CD14-positive monocyte (primary cell): ENCODE results near the gene C2CD2. TPM values are rescaled to one million over a fixed set of nuclear protein-coding genes. Genes with fewer than 3 reads are reported as not detected.

Source experiments
- DNase-seq, 3 donors: peaks; one replicate each; pipeline ENCODE4 v3.0.0-alpha.2; 2011 to 2022
- H2AFZ ChIP-seq: 2 replicates; pipeline ENCODE4 v1.6.0; 2012; ENCODE audit warnings: mild to moderate bottlenecking, low read depth, low read length, inconsistent platforms; ENCODE audit not compliant: insufficient read depth, poor library complexity, severe bottlenecking
- H3K27ac ChIP-seq, 2 donors: 1 replicate in 1 of 2; 2 replicates in 1 of 2; pipeline ENCODE4 v1.5.1; 2012 to 2013; ENCODE audit warnings: low read length in 2 of 2, control low read depth in 1 of 2, inconsistent platforms in 1 of 2, low read depth in 1 of 2, mild to moderate bottlenecking in 1 of 2
- H3K27me3 ChIP-seq, 2 donors: one replicate each; pipeline versions ENCODE4 v1.6.0 to v1.6.1; 2011 to 2013; ENCODE audit warnings: low read length in 2 of 2; ENCODE audit not compliant: control insufficient read depth in 2 of 2, insufficient read depth in 2 of 2
- H3K36me3 ChIP-seq, 2 donors: replicated peaks in 1 of 2; 1 replicate in 1 of 2; 2 replicates in 1 of 2; pipeline versions ENCODE4 v1.5.1 to v1.6.1; 2012 to 2013; ENCODE audit warnings: low read length in 2 of 2, control low read depth in 1 of 2, inconsistent platforms in 1 of 2, mild to moderate bottlenecking in 1 of 2; ENCODE audit not compliant: insufficient read depth in 2 of 2, control insufficient read depth in 1 of 2
- H3K4me1 ChIP-seq, 2 donors: 1 replicate in 1 of 2; 2 replicates in 1 of 2; pipeline versions ENCODE4 v1.5.1 to v1.6.1; 2012 to 2013; ENCODE audit warnings: low read length in 2 of 2, control low read depth in 1 of 2, inconsistent platforms in 1 of 2, mild to moderate bottlenecking in 1 of 2, moderate library complexity in 1 of 2; ENCODE audit not compliant: insufficient read depth in 2 of 2, control insufficient read depth in 1 of 2
- H3K4me2 ChIP-seq: replicated peaks from 2 replicates; pipeline ENCODE3; 2012; ENCODE audit warnings: low read length, moderate library complexity, mild to moderate bottlenecking; ENCODE audit not compliant: poor library complexity, severe bottlenecking; ENCODE audit errors: extremely low read depth
- H3K4me3 ChIP-seq, 3 experiments: fragments of 200-600 bp in 1 of 3; sonication (generic) in 1 of 3; replicated peaks in 1 of 3; 1 replicate in 2 of 3; 2 replicates in 1 of 3; pipeline ENCODE4 v1.5.1; 2011 to 2013; ENCODE audit warnings: low read length in 3 of 3, mild to moderate bottlenecking in 3 of 3, control low read depth in 2 of 3, low read depth in 2 of 3, inconsistent platforms in 1 of 3, moderate library complexity in 1 of 3
- H3K79me2 ChIP-seq: 2 replicates; pipeline ENCODE4 v1.6.0; 2012; ENCODE audit warnings: mild to moderate bottlenecking, control low read depth, inconsistent platforms, low read length, moderate library complexity; ENCODE audit not compliant: insufficient read depth
- H3K9ac ChIP-seq: 2 replicates; pipeline ENCODE4 v1.6.0; 2017; ENCODE audit warnings: low read length, mild to moderate bottlenecking; ENCODE audit not compliant: insufficient read depth, poor library complexity, severe bottlenecking
- H3K9me3 ChIP-seq, 2 donors: replicated peaks in 1 of 2; 1 replicate in 1 of 2; 2 replicates in 1 of 2; pipeline versions ENCODE4 v1.5.1 to v1.6.1; 2012 to 2013; ENCODE audit warnings: low read length in 2 of 2, control low read depth in 1 of 2; ENCODE audit not compliant: control insufficient read depth in 1 of 2, insufficient read depth in 1 of 2
- H4K20me1 ChIP-seq: 2 replicates; pipeline ENCODE4 v1.6.0; 2012; ENCODE audit warnings: mild to moderate bottlenecking, low read length, control low read depth, moderate library complexity; ENCODE audit not compliant: insufficient read depth
- H3K27ac Mint-ChIP-seq, 7 donors: one replicate each; pipeline ENCODE4 v1.8.0; 2020; ENCODE audit warnings: mild to moderate bottlenecking in 7 of 7, mixed read lengths in 7 of 7, moderate library complexity in 6 of 7, inconsistent platforms in 2 of 7
- H3K27me3 Mint-ChIP-seq, 3 donors: one replicate each; pipeline ENCODE4 v1.8.0; 2021 to 2022; ENCODE audit warnings: low read depth in 3 of 3, mild to moderate bottlenecking in 3 of 3, mixed read lengths in 3 of 3, moderate library complexity in 3 of 3, inconsistent platforms in 1 of 3
- H3K36me3 Mint-ChIP-seq, 2 donors: one replicate each; pipeline ENCODE4 v1.8.0; 2020; ENCODE audit warnings: mixed read lengths in 2 of 2, inconsistent platforms in 1 of 2, mild to moderate bottlenecking in 1 of 2
- H3K4me1 Mint-ChIP-seq: one replicate; pipeline ENCODE4 v1.8.0; 2020; ENCODE audit warnings: mild to moderate bottlenecking, mixed read lengths
- H3K4me3 Mint-ChIP-seq, 2 donors: one replicate each; pipeline ENCODE4 v1.8.0; 2020; ENCODE audit warnings: mild to moderate bottlenecking in 2 of 2, mixed read lengths in 2 of 2, moderate library complexity in 1 of 2
- H3K9me3 Mint-ChIP-seq, 7 donors: one replicate each; pipeline ENCODE4 v1.8.0; 2020 to 2022; ENCODE audit warnings: mixed read lengths in 7 of 7, mild to moderate bottlenecking in 6 of 7, moderate library complexity in 6 of 7, inconsistent platforms in 2 of 7
- CTCF ChIP-seq: fragments of 200-600 bp; IDR thresholded peaks from one replicate; pipeline ENCODE4 v1.8.0; 2022; ENCODE audit warnings: antibody characterized with exemption, mild to moderate bottlenecking
- WGBS: methylation state at CpG from one replicate; pipeline ENCODE4 v1.1.5; 2013; ENCODE audit warnings: missing lambda C conversion rate; ENCODE audit not compliant: insufficient coverage; 5-methylcytosine and 5-hydroxymethylcytosine counted together
- intact Hi-C, 2 donors: fragments of 100-400 bp; cut with micrococcal nuclease; formaldehyde crosslinking; loops; one replicate each; pipeline versions ENCODE4 v1.15.0 to v1.15.1; 2023
- polyA plus RNA-seq, 3 donors: library from polyadenylated mRNA; depleted of rRNA in 1 of 3; unstranded in 2 of 3; stranded (reverse) in 1 of 3; fragments of 300-500 nt in 2 of 3; fragments of >200 nt in 1 of 3; fragmentation: Illumina TruSeq in 2 of 3; gene quantifications; 1 replicate in 2 of 3; 2 replicates in 1 of 3; pipeline ENCODE4 v1.2.3, GENCODE V29; 2012 to 2021

The C2CD2 gene
- polyA plus RNA-seq, 3 donors, result 1.4 to 17.0 (median 3.8) TPM

- H3K27ac Mint-ChIP-seq, result peak overlapping the region in 1 of 7 donors; percentile 3
- H3K9me3 ChIP-seq, result no peaks in the 10 kb centered on the region
- H3K4me3 Mint-ChIP-seq, result no peak overlapping the region
- H3K27ac ChIP-seq, result no peak overlapping the region
- peaks cover 17% of the 10 kb centered on the region for H4K20me1 ChIP-seq
- WGBS, result 69% methylated on average over 15 of the region's 15 CpGs
- intact Hi-C loops, result no loop called here
- no peaks in the 10 kb centered on the region for H3K36me3 ChIP-seq
- no peak overlapping the region for H2AFZ ChIP-seq
- DNase-seq, result no peak
- H3K4me2 ChIP-seq, result no peak overlapping the region
- no peaks in the 10 kb centered on the region for H3K27me3 ChIP-seq
- peaks cover 2 to 3% of the 10 kb centered on the region in 2 donors for H3K36me3 Mint-ChIP-seq
- no peak overlapping the region for H3K9ac ChIP-seq
- peaks cover 10% of the 10 kb centered on the region for H3K4me1 Mint-ChIP-seq
- TF ChIP-seq CTCF, result no peak
- no peaks in the 10 kb centered on the region for H3K4me1 ChIP-seq
- no peaks in the 10 kb centered on the region for H3K79me2 ChIP-seq
- H3K9me3 Mint-ChIP-seq, result no peaks in the 10 kb centered on the region
- H3K4me3 ChIP-seq, result no peak overlapping the region
- peaks cover 0 to 3% (median 0%) of the 10 kb centered on the region in 3 donors for H3K27me3 Mint-ChIP-seq
Measured at GRCh38 chr21:41865002-41865777, 88.6 kb downstream of the C2CD2 start.

- H3K4me1 ChIP-seq, result no peaks in the 10 kb centered on the region
- no peaks in the 10 kb centered on the region for H3K79me2 ChIP-seq
- no peak overlapping the region for H2AFZ ChIP-seq
- peaks cover 17% of the 10 kb centered on the region for H4K20me1 ChIP-seq
- H3K27me3 ChIP-seq, result no peaks in the 10 kb centered on the region
- H3K4me3 ChIP-seq, result no peak overlapping the region
- Mint-ChIP-seq H3K4me1 (peaks cover 10% of the 10 kb centered on the region), H3K9me3 (no peaks in the 10 kb centered on the region), H3K27me3 (peaks cover 0 to 3% (median 0%) of the 10 kb centered on the region in 3 donors), H3K36me3 (peaks cover 5 to 7% of the 10 kb centered on the region in 2 donors), H3K27ac (no peak overlapping the region), H3K4me3 (no peak overlapping the region)
- no peak overlapping the region for H3K4me2 ChIP-seq
- WGBS, result 96% methylated on average over 10 of the region's 10 CpGs
- intact Hi-C loops, result no loop called here
- peaks cover 2 to 4% of the 10 kb centered on the region in 2 donors for H3K36me3 ChIP-seq
- TF ChIP-seq CTCF, result no peak
- no peak overlapping the region for H3K27ac ChIP-seq
- no peak for DNase-seq
- H3K9ac ChIP-seq, result no peak overlapping the region
- no peaks in the 10 kb centered on the region for H3K9me3 ChIP-seq
Measured at GRCh38 chr21:41864311-41865001, 89.4 kb downstream of the C2CD2 start.
